ENCODE measurements around the gene MCHR1.
A peak's percentile ranks its signal among the peaks of the same experiment; 100 is the strongest.
"Not testable (repeated sequence)": the region's sequence is repeated elsewhere in the genome, so short reads cannot be mapped to it uniquely, and the experiment has no call there.

Gene MCHR1, protein sequence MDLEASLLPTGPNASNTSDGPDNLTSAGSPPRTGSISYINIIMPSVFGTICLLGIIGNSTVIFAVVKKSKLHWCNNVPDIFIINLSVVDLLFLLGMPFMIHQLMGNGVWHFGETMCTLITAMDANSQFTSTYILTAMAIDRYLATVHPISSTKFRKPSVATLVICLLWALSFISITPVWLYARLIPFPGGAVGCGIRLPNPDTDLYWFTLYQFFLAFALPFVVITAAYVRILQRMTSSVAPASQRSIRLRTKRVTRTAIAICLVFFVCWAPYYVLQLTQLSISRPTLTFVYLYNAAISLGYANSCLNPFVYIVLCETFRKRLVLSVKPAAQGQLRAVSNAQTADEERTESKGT

DNA sequence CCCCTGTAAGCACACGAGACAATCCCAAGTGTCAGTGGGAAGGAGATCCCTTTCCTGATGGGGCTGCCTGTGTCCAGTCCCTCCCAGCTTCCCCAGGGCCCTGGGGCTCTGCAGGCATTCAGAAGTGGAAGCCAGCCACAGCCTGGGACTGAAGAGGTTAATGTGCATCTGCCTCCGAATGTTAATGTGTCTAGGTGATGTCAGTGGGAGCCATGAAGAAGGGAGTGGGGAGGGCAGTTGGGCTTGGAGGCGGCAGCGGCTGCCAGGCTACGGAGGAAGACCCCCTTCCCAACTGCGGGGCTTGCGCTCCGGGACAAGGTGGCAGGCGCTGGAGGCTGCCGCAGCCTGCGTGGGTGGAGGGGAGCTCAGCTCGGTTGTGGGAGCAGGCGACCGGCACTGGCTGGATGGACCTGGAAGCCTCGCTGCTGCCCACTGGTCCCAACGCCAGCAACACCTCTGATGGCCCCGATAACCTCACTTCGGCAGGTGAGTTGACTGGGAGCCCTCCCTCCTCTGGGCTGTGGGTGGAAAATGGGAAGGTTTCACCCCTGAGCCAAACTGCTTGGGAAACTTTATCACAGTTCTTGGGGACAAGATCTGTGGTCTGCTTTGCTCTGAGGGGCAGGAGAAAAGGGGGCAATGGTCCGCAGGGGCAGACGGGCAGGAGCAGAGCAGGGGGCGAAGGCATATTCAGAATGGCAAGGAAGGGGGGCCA lies at the start of gene MCHR1:
MCHR1 (plus strand) TSS at position 236 of the 715 bp plus-strand sequence; CDS start at position 405, 169 bp downstream.
- DNase-seq: no peak

DNA sequence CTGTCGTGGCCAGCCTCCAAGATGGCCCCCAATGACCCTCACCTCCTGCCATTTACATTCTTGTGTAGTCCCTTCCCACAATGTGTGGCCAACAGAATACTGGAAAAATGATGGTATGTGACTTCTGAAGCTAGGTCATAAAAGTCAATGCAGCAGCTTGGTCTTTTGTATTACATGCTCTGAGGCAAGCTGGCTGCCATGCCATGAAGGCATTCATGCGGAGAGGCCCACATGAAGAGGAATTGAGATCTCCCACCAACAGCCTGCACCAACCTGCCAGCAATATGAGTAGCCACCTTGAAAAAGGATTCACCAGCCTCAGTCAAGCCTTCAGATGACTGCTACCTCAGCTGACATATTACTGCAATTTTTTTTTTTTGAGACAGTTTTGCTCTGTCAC lies 47.4 kb upstream of the MCHR1 start:
- no peak for DNase-seq

DNA sequence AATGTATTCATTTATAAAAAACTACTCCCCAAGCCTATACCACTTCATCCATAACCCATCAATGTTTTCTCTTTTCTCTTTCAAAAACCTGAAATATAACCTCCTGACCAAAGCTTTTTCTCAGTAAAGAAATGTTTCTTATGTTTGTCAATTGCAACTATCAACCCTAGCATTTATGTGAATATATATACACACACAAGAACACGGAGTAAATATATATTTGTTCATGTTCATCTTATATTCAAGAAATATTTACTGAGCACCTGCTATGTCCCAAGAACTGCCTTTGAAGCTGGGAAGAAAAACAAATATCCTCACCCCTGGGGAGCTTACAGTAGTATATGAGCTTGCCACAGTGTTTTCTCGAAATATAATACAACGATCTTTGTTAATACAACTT lies 46.2 kb upstream of the MCHR1 start:
- no peak for DNase-seq

DNA sequence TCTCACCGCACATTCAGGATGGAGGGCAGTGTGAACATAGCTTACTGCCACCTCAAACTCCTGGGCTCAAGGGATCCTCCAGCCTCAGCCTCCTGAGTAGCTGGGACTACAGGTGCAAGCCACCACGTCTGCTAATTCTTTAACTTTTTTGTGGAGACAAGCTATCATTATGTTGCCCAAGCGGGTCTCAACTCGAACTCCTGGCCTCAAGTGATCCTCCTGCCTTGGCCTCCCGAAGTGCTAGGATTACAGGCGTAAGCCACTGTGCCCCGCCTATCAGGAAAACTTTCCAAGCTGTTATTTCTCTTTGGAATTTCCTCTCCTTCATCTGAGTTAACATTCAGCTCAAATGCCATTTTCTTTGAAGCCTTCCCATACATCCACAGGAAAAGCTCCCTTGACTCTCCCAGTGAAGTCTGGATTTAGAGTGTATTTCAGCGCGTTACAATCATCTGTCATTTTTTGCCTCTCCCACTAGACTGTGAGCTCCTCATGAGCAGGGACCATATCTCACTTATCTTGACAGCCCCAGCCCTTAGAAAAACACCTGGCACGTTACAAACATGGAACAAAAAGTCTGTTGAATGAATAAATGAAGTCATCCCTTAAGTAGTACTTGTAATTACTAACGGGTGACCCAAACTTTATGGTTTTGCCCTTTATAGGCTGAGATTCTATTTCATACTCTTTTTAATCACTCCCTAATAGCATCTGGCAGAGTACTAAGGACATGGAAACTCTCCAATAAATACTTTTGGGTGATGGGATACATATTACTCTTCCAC lies 45.0 kb upstream of the MCHR1 start:
- no peak for DNase-seq

DNA sequence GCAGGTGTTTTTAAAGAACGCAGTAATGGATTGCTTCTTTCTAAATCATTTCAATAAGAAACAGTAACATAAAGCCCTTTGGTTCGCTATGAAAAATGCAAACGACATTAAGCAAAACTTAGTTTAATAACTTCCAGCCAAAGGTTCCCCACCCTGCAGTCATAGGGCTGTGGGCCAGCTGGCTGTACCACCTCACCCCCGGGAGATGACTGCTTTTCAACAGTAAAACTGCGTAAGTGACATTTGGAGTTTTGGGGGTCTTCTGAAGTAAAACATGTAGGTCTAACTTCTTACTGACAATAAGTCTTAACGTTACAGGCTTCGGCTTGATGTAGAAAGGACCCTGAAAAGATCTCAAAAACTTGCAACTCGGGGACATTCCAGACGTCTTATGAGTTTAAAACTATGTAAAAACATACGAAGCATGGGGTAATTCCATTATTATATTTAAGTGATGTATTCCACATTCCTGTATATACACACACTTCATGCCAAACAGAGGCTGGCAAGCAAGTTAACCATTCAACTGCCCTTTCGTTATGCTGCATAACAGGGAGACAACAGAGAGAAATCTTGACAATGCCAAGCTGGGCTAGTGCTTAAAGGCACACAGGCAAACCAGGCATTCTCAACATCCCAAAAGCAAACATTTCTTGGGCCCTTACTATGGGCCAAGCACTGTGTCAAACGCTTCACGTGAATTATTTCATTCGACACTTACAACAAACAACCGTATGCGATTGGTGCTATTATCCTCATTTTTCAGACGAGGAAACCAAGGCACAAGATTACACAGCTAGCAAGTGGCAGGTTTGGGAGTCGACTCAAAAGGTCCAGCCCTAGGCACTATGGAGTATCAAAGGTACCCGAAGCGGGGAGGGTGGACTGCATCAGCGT lies 44.0 kb upstream of the MCHR1 start:
- no peak for DNase-seq

DNA sequence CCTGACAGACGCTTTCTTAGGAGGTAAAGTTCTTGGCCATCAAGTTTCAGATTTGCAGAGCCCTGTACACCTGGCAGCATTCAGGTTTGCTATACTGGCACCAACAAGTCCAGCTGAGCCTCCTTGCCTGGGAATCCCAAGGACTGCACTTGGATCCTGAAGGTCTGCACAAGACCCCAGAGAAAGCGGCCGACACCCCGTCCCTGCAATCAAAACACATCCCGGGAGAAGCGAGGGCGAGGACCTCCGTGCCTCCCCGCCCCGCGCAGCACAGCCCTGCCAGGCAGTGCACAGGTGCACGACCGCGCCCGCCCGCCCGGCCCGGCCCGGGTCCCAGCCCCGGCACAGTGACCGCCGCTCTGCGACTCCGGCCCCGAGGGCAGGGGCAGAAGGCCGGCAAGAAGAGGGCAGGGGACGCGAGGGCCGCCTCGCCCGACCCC lies 43.3 kb upstream of the MCHR1 start:
- DNase-seq: no peak

DNA sequence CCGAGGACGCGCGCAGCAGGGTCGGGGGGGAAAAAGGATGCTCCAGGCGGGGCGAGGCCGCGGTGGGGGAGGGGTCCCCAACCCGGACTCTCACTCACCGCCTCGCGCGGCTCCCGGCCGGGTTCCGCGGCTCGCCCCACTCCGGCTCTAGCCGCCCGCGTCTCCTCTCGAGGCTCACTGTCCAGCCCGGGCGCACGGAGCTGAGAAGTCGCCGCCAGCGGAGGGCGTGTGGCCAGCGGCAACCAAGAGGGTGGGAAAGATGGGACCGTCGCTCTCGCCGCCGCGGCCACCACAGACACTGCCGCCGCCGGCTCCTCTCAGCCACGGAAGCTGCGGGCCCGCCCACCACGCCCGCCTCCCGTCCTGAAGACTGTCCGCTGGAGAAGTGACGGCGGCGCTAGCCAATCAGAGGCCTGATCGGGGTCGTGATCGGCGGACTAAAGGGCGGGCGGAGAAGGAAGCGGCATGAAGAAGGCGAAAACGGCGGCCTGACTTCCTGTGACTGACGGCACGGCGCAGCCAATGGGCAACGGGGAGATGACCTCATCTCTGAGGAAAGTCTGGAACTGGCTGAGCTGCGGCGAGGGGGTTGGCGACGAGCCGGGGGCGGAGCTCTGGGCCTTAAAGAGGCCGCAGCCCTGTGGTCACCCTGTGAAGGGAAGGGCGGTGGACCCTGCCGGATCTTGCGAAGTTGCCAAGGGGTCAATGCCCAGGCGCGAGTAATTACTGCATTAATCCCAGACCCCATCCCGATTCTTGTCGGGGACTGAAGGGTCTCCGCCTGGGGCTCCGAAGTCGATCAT lies 42.7 kb upstream of the MCHR1 start, which contains the start of gene MRTFA:
MRTFA (minus strand) TSS at position 340 of the 803 bp plus-strand sequence.
- peak; percentile 99 for DNase-seq

DNA sequence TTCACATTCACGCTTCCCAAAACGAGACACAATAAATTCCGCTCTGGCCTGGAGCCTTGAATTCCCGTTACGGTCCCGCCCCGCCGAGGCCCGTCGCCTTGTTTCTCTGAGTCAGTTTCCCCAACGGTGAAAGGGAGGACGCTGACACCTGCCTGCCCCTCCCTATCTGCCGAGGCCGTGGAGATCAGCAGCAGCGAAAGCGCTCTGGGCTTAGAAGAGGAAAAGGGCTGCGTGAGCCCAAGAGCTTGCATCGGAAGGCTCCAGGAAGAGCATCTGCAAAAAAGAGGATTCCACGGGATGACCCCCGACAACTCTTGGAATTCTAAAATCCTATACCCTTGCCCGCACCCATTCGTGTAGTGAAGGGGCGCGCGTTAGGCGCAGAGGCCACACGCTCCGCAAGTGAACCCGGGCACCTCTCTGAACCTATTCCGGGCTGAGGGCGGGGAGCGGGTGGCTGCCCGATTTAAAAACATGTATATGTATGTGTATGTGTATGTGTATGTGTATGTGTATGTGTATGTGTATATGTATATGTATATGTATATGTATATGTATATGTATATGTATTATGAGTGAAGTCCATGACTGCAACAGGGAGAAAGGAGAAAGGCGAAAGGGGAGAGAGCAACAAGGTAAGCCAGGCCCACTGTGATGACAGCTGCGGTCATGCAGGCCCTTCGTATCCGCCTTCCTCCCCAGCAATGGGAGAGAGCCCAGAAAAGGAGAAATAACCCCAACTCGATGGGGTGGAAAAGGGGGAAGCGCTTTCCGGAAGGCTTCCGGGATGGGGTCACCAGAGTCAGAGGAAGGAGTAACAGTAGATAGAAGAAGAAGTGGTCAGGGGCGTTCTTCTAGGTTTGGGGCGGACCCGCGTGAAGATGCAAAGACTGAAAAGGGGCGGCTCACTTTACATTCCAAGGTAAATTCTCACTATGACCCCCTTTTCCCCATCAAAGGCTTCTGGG lies 41.8 kb upstream of the MCHR1 start:
- peak; percentile 6 for DNase-seq

DNA sequence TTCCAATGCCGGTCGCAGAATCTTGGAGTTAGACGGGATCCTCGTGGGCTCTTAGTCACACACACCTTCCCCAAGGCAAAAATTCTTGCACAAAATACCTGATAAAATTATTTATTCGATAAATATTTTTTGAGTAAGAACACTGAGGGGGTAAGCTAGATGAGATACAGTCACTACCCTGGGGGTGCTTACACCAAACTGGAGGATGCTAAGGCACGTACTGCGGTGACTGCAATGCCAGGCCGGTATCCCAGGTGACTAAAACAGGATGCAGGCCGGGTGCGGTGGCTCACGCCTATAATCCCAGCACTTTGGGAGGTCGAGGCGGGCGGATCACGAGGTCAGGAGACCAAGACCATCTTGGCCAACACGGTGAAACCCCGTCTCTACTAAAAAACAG lies 41.0 kb upstream of the MCHR1 start:
- DNase-seq: no peak

DNA sequence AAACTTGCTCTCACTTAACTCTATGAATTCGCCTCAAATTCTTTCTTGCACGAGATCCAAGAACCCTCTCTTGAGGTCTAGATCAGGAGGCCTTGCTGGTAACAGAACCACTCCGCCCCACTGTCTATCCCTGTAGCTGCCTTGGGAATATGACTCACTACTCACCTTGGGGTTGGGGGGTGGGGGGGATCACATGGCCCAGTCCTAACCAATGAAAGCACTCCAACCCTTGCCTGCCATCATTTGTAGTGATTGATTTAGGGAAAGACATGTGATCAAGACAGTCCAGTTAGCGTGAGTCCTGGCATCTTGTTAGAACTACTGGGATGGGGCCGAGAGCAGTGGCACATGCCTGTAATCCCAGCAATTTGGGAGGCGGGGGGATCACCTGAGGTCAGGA lies 38.0 kb upstream of the MCHR1 start:
- DNase-seq: no peak

DNA sequence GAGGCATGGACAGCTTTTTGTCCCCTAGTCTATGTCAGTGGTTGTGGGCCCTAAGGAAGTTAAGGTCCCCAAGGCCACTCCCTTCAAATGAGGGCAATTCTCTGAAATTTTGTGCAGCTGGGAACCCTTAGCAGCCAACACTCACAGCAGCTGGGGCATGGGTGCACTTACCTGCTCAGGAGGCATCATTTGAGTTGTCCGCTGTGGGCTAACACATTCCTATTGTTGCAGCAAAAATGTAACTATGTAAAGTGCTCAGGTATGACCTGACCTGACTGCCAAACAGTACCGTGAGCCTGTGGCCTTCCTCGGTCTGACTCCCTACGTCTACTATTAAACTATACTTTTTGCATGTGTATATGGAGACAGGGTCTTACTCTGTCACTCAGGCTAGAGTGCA lies 37.0 kb upstream of the MCHR1 start:
- DNase-seq: no peak

DNA sequence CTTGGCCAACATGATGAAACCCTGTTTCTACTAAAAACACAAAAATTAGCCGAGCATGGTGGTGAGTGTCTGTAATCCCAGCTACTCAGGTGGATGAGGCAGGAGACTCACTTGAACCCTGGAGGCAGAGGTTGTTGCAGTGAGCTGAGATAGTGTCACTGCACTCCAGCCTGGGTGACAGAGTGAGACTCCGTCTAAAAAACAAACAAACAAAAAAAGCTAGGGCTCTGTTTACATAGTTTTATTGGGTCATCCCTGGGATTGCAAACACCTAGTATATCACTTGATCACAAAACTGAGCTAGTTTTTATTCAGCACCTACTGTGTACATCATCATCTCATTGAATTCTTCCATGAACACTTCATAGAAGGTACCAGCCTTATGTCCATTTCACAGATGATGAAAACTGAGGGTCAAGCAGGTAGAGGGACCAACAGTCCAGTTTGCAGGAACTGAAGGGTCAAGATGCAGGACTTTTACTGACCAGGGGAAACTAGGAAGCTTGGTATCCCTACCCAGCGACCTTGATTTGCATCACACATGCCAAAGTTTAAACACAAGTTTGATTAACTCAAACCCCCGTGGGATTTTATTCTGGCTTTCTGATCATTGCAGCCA lies 33.6 kb upstream of the MCHR1 start:
- DNase-seq: no peak

DNA sequence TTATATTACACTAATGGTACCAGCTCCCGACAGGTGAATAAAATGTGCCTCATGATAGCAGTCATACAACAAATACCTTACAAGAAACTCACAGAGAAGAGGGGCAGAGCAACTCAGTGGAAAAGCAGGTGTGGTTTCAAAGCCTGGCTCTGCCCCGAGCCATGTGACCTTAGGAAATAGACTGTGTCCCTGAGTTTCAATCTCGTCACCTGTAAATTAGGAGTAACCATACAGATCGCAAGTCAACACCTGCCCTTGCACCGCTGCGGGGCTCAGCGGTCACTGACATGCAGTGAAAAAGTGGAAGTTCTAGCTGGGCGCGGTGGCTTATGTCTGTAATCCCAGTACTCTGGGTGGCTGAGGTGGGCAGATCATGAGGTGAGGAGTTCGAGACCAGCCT lies 30.9 kb upstream of the MCHR1 start:
- DNase-seq: no peak

DNA sequence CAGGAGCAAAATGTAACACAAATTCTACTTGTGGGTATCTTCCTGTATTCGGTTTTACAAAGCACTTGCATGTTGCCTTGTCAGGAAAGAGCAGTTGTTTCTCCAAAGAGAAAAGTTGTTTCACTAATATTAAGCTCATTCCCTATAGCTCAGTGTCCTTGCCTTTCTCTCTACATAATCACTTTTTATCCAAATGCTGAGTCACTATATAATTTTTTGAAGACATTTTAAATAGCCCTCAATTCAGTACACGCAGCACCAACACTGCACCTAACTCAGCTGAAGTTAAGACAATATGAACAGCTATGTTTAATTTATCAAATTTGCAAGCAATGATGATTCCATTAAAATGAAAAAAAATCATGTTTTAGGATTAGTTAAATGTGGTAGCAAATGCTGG lies 28.2 kb upstream of the MCHR1 start:
- no peak for DNase-seq

DNA sequence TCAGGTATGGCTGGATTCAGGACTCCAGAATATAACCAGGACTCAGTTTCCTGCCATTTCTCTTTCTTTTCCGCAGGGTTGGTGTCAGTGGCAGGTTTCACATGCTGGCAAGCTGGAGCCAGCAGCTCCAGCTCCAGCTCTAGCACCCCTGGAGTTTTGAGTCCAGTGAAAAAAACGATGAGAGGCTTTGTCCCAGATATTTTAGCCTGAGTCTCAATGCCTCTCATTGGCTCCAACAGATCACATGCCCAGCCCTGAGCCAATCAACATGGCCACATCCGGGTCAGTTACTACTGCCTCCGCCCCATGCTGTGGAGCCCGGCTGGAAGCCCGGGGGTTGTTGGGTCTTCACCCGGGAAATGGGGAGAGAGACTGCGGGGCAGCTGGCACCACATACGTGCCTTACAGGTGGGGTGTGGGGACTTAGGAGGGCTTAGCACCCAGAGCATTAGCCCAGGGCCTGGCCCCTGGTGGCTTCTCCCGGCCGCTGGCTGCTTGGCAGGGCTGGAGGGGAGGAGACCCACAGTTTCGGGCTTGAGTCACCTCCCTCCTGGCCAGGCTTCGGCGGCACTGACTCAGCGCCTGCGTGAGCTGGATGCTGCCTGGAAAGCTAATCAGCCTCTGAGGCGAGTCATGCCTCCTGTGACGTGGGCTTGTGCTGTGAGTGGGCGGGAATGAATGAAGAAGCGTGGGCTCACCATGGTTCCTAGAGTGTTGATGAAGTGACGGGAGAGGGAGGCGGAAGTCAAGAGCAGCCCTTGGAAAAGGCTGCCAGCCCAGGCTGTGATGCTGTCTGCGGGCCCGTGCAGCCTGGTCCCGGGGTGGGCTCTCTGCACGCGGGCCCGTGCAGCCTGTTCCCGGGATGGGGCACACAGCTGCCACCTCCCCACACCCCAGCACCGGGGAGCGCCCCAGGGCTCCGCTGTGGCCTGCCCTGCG lies 27.5 kb upstream of the MCHR1 start:
- peak; percentile 80 for DNase-seq

DNA sequence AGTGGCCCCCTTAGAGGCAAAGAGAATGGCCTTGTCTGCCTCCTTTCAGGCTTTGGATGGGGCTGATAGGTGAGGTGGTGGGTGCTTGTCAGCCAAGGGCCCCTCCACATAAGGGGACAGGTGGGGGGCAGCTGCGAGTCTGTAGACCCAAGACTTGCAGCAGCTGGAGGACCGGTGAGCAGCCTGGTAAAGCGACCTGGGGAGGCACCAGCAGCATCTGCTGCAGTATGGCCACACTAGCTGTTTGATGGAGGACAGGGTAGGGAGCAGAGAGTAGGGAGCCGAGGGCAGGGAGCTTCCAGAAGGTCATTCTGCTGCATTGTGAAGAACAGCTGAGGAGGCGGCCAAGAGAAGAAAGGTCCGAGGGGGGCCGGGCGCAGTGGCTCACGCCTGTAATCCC lies 25.9 kb upstream of the MCHR1 start:
- no peak for DNase-seq

DNA sequence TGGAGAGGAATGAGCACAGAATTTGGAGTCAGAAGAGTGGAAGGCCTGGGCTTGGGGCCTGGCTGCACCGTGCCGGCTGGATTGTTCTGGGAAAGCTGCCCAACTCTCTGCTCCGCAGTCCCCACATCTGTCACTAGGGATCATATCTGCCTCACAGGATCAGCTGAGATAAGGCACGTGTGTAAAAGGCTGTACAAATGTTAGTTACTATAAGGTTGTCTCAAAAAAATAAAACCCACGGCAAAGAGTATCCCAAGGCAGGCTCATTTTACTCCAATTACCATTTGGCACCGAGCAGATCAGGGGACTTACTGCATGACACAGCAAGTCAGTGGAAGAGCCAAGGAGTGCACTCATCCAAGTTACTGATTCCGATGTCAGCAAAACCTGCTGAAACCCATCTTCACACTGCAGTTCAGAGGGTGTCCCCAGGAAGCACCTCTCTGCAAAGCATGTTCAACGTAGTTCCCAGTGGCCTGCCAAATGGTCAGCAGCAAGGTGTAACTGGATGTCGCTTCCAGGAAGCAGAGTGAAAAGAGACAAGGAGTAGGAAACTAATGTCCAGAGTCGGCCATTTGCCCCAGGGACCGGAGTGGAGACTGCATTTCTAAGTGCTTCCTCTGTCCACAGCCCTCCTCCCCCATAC lies 24.6 kb upstream of the MCHR1 start:
- no peak for DNase-seq

DNA sequence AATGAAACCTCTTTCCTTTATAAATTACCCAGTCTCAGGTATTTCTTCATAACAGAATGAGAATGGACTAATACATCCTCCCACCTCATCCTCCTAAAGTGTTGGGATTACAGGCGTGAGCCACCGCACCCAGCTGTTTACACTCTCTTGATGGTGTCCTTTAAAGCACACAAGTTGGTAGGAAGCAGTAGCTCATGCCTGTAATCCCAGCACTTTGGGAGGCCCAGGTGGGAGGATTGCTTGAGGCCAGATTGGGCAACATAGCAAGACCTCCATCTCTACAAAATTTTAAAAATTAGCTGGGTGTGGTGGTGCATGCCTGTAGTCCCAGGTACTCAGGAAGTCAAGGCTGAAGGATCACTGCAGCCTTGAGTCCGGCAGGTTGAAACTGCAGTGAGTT lies 23.3 kb upstream of the MCHR1 start:
- DNase-seq: not testable (repeated sequence)

Data from SHP77 treated with DMSO at 0.1 percent for 48 hours (cell line).